PFSK-1 (cell line): ENCODE data around the gene GNAS-AS1.

Experiments used
- FOXP2 ChIP-seq: optimal IDR thresholded peaks from 2 replicates; pipeline ENCODE3; 2011; ENCODE audit warnings: borderline replicate concordance, control low read depth, inconsistent platforms; ENCODE audit not compliant: insufficient read depth; ENCODE audit errors: extremely low read length, extremely low read depth
- POLR2AphosphoS5 ChIP-seq: IDR thresholded peaks from 2 replicates; pipeline ENCODE4 v1.6.1; 2012; ENCODE audit warnings: low read depth, mild to moderate bottlenecking, control low read depth, low read length, moderate library complexity
- SIN3A ChIP-seq: IDR thresholded peaks from 2 replicates; pipeline ENCODE4 v1.6.1; 2012; ENCODE audit warnings: mild to moderate bottlenecking, low read length, moderate library complexity, borderline replicate concordance; ENCODE audit not compliant: insufficient read depth
- TAF1 ChIP-seq: IDR thresholded peaks from 2 replicates; pipeline ENCODE4 v1.6.1; 2012; ENCODE audit warnings: low read length, control low read depth, borderline replicate concordance; ENCODE audit not compliant: insufficient read depth
- TF ChIP-seq, protein P1 (sequence below), 2 experiments: IDR thresholded peaks; 2 replicates each; pipeline versions ENCODE4 v1.6.1 to v1.8.0; 2011 to 2012; ENCODE audit warnings: low read depth in 2 of 2, low read length in 2 of 2, control low read depth in 1 of 2, inconsistent platforms in 1 of 2, mild to moderate bottlenecking in 1 of 2, moderate library complexity in 1 of 2; ENCODE audit not compliant: insufficient read depth in 1 of 2

Gene GNAS-AS1

DNA sequence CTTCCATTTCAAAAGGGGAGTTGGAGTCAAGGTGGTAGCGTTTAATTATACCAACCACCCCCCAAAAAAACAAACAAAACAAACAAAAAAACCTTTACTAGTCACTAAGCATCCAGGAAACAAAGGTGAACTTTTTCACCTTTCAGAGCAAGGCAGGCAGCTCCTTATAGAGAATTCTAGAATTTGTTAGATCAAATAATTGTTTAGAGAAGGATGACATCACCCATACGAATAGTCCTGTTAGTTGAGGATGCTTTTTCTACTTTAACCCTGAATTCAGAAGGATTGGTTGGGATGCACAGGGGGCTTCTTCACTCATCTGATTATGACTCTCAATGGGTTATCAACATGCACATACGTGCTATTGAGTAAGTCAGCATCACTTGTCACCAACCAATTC is 46.1 kb upstream of the GNAS-AS1 start:
- TF ChIP-seq, protein P1, sequence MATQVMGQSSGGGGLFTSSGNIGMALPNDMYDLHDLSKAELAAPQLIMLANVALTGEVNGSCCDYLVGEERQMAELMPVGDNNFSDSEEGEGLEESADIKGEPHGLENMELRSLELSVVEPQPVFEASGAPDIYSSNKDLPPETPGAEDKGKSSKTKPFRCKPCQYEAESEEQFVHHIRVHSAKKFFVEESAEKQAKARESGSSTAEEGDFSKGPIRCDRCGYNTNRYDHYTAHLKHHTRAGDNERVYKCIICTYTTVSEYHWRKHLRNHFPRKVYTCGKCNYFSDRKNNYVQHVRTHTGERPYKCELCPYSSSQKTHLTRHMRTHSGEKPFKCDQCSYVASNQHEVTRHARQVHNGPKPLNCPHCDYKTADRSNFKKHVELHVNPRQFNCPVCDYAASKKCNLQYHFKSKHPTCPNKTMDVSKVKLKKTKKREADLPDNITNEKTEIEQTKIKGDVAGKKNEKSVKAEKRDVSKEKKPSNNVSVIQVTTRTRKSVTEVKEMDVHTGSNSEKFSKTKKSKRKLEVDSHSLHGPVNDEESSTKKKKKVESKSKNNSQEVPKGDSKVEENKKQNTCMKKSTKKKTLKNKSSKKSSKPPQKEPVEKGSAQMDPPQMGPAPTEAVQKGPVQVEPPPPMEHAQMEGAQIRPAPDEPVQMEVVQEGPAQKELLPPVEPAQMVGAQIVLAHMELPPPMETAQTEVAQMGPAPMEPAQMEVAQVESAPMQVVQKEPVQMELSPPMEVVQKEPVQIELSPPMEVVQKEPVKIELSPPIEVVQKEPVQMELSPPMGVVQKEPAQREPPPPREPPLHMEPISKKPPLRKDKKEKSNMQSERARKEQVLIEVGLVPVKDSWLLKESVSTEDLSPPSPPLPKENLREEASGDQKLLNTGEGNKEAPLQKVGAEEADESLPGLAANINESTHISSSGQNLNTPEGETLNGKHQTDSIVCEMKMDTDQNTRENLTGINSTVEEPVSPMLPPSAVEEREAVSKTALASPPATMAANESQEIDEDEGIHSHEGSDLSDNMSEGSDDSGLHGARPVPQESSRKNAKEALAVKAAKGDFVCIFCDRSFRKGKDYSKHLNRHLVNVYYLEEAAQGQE (IDR thresholded peaks at IDR 0.05; ENCODE audit: insufficient read depth in 1 of 2, low read depth in 2 of 2, low read length in 2 of 2), result no peak
- no peak for TF ChIP-seq FOXP2
- no peak for TF ChIP-seq TAF1
- TF ChIP-seq SIN3A, result no peak
- no peak for TF ChIP-seq POLR2AphosphoS5

DNA sequence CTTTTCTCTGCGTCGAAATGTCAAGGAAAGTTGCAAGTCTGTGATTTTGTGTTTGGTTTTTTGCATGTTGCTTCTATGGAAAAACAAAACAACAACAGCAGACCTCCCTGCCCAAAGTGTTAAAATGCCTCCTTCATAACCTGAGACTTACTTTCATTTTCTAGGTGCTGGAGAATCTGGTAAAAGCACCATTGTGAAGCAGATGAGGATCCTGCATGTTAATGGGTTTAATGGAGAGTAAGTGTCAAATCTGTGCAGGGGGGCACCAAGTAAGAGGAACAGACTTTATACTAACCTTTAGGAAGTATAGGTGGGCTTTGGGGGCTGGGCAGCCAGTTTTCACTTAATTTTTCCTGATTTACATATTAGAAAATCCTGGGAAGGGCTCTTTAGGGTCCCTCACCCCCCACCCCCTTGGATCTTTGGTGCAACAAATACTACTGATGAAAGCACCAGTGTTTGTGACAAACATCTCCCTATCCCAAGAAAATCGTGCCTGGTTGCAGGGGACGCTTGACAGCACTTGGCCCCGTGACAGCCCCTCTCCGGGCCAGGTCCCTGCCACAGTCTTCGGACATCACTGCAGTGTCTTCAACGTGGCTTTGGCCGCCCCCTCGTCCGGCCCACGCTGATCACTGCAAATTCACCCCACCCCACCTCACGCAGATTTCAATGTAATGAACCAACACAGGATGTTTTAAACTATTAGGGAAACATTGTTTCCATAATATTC is 44.9 kb upstream of the GNAS-AS1 start:
- TF ChIP-seq TAF1, result no peak
- TF ChIP-seq POLR2AphosphoS5, result no peak
- no peak for TF ChIP-seq SIN3A
- TF ChIP-seq, protein P1 (IDR thresholded peaks at IDR 0.05; ENCODE audit: insufficient read depth in 1 of 2, low read depth in 2 of 2, low read length in 2 of 2), result no peak
- TF ChIP-seq FOXP2, result no peak

DNA sequence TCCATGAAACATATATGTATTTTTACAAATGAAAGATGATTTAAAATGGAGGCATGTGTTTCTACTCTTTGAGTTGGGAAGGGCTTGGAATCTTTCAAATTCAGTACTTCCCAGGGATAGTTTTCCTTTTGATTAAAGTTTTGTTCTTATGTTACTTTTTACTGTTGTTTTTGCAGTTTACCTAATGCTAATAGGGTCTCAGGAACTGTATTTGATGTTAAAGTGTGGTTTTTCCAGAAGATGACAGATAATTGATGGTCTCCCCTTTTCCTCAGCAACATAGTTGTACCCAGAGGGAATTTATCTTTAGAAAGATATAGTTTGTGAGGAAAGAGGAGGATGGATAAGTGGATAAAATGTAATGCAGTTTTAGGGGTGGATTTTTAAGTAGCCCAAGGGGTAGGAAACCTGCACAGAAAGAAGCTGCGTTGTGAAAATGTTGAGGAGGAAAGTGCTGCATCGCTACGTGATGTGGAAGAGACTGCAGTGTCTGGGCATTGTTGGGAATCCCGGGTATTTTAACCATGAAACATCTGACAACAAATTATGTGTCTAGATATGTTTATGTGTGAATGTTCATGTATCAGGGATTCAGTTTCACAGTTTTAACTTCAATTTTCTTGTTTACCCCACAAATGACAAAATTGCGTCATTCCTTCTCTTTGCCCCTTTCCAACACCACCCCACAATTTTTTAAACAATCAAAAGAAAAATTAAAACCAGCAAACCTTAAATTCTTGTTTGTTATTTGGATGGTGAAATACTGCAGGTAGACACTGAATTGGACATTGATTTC is 44.1 kb upstream of the GNAS-AS1 start:
- TF ChIP-seq SIN3A, result no peak
- TF ChIP-seq TAF1, result no peak
- TF ChIP-seq, protein P1 (IDR thresholded peaks at IDR 0.05; ENCODE audit: insufficient read depth in 1 of 2, low read depth in 2 of 2, low read length in 2 of 2), result no peak
- TF ChIP-seq POLR2AphosphoS5, result no peak
- no peak for TF ChIP-seq FOXP2

DNA sequence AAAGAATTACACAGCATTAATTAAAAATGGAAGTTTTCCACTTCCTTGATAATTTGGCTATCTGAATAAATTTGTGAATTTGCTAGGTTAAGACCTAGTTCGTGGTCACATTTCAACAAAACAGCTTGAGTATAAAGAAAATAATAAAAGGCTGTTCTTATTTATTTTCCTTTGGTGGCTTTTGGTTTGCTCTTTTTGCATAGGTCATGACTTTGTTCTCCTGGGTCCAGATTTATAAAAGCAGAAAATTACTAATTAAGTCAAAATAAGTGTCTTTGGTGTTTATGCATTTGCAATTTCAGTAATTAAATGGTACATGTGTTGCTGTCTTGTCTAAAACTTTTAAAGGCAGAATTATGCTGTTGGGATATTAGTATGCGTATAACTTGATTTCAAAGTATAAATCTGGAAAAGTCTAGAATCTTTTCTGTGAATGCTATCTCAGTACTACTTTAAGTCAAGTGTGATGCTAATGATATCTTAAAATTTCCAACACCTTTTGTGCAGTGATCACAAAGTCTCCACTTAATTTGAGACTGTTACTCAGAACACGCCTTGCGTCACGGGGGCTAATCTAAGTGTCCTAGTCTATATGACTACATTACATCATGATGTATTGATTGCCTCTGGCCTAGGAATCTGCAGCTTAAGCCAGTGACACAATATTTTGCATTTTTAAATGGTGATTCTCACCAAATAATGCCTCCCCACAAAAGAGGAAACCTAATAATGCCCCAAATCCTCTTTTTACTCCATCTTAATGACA is 42.8 kb upstream of the GNAS-AS1 start:
- TF ChIP-seq FOXP2 (no peak), POLR2AphosphoS5 (no peak), TAF1 (no peak), SIN3A (no peak)
- TF ChIP-seq, protein P1 (IDR thresholded peaks at IDR 0.05; ENCODE audit: insufficient read depth in 1 of 2, low read depth in 2 of 2, low read length in 2 of 2), result no peak
